MM.1S (cell line): ENCODE measurements around the gene CPLX4.

ENCODE experiments used
- DNase-seq: peaks from one replicate; pipeline ENCODE4 v3.0.0-alpha.2; 2015
- H2AFZ ChIP-seq: fragments of 300-600 bp; sonication (generic); 2 replicates; pipeline ENCODE4 v1.6.0; 2016; ENCODE audit warnings: antibody characterized with exemption, low read length
- H3F3A ChIP-seq: fragments of 300-600 bp; sonication (generic); 2 replicates; pipeline ENCODE4 v1.6.1; 2016; ENCODE audit warnings: mild to moderate bottlenecking, antibody characterized with exemption, low read length, moderate library complexity, mixed read lengths; ENCODE audit not compliant: insufficient read depth
- H3K27ac ChIP-seq: fragments of 300-600 bp; sonication (generic); 2 replicates; pipeline ENCODE4 v1.5.1; 2016; ENCODE audit warnings: mild to moderate bottlenecking, low read length
- H3K27me3 ChIP-seq: fragments of 300-600 bp; sonication (generic); replicated peaks from 2 replicates; pipeline ENCODE4 v1.6.0; 2016; ENCODE audit warnings: low read length; ENCODE audit not compliant: insufficient read depth
- H3K36me3 ChIP-seq: fragments of 300-600 bp; sonication (generic); replicated peaks from 2 replicates; pipeline ENCODE4 v1.6.1; 2016; ENCODE audit warnings: mild to moderate bottlenecking, low read length, mixed read lengths; ENCODE audit not compliant: insufficient read depth
- H3K4me1 ChIP-seq: fragments of 300-600 bp; sonication (generic); 2 replicates; pipeline ENCODE4 v1.6.1; 2016; ENCODE audit warnings: low read length, mixed read lengths
- H3K4me2 ChIP-seq: fragments of 300-600 bp; sonication (generic); 2 replicates; pipeline ENCODE4 v1.6.0; 2016; ENCODE audit warnings: low read depth, low read length
- H3K4me3 ChIP-seq: fragments of 300-600 bp; sonication (generic); 2 replicates; pipeline ENCODE4 v1.5.1; 2016; ENCODE audit warnings: low read length, mixed read lengths
- H3K79me2 ChIP-seq: fragments of 300-600 bp; sonication (generic); 2 replicates; pipeline ENCODE4 v1.6.1; 2016; ENCODE audit warnings: mixed run types, low read length, mixed read lengths
- H3K9ac ChIP-seq: fragments of 300-600 bp; sonication (generic); 2 replicates; pipeline ENCODE4 v1.6.1; 2016; ENCODE audit warnings: low read length, mixed read lengths
- H3K9me2 ChIP-seq: fragments of 300-600 bp; sonication (generic); replicated peaks from 2 replicates; pipeline ENCODE4 v1.6.1; 2016; ENCODE audit warnings: mild to moderate bottlenecking, low read length, mixed read lengths; ENCODE audit not compliant: insufficient read depth
- H3K9me3 ChIP-seq: fragments of 300-600 bp; sonication (generic); replicated peaks from 2 replicates; pipeline ENCODE4 v1.6.1; 2016; ENCODE audit warnings: mild to moderate bottlenecking, low read length, mixed read lengths; ENCODE audit not compliant: insufficient read depth
- H4K20me1 ChIP-seq: fragments of 300-600 bp; sonication (generic); 2 replicates; pipeline ENCODE4 v1.6.1; 2016; ENCODE audit warnings: mild to moderate bottlenecking, low read length, moderate library complexity, mixed read lengths; ENCODE audit not compliant: insufficient read depth
- CTCF ChIP-seq: fragments of 300-600 bp; sonication (generic); IDR thresholded peaks from 2 replicates; pipeline ENCODE4 v1.5.1; 2016; ENCODE audit warnings: antibody characterized with exemption, low read length, mixed read lengths
- EZH2 ChIP-seq: fragments of 300-600 bp; sonication (generic); optimal IDR thresholded peaks from 2 replicates; pipeline ENCODE3; 2017; ENCODE audit warnings: low read depth, mild to moderate bottlenecking, antibody characterized with exemption, low read length, mixed read lengths
- EZH2phosphoT487 ChIP-seq: fragments of 300-600 bp; sonication (generic); IDR thresholded peaks from 2 replicates; pipeline ENCODE4 v1.6.1; 2018; ENCODE audit warnings: antibody characterized with exemption, low read length

Gene CPLX4

GRCh38 chr18:59272891-59273758 is 45.3 kb downstream of the CPLX4 start, which contains the start of gene RAX:
Gene RAX (minus strand): TSS chr18:59273454. CDS start chr18:59273206, 248 bp downstream.
- H3K4me1 ChIP-seq, result 0 out of 2 replicates have a peak, but pooled peaks cover 4% of the 10 kb centered on the region
- no peaks in the 10 kb centered on the region for H3K9me2 ChIP-seq
- peak within 1 kb of the TSS; percentile 44 for H3K4me3 ChIP-seq
- TF ChIP-seq EZH2 (no peak), EZH2phosphoT487 (no peak), CTCF (no peak)
- DNase-seq, result no peak
- no peak within 1 kb of the TSS for H3K9ac ChIP-seq
- H3K27ac ChIP-seq, result no peak within 1 kb of the TSS
- H3K36me3 ChIP-seq, result no peaks in the 10 kb centered on the region
- no peaks in the 10 kb centered on the region for H3K9me3 ChIP-seq
- H2AFZ ChIP-seq, result 0 out of 2 replicates have a peak within 1 kb of the TSS, but pooled peaks have one; percentile 23
- H3K27me3 ChIP-seq, result peaks cover 27% of the 10 kb centered on the region
- peak within 1 kb of the TSS; percentile 52; the same call in 1 of the 2 replicates for H3K4me2 ChIP-seq
- no peaks in the 10 kb centered on the region for H3K79me2 ChIP-seq
- no peaks in the 10 kb centered on the region for H3F3A ChIP-seq
- H4K20me1 ChIP-seq, result no peaks in the 10 kb centered on the region

- Histone ChIP-seq H3K79me2 (no peaks in the 10 kb centered on the region), H3K9ac (no peak overlapping the region), H4K20me1 (no peaks in the 10 kb centered on the region), H3K27me3 (peaks cover 34% of the 10 kb centered on the region), H3F3A (no peaks in the 10 kb centered on the region), H3K4me3 (peak overlapping the region; percentile 44), H2AFZ (0 out of 2 replicates have a peak overlapping the region, but pooled peaks have one; percentile 23), H3K9me3 (no peaks in the 10 kb centered on the region), H3K36me3 (no peaks in the 10 kb centered on the region), H3K4me2 (peak overlapping the region; percentile 52), H3K9me2 (no peaks in the 10 kb centered on the region), H3K27ac (no peak overlapping the region), H3K4me1 (0 out of 2 replicates have a peak, but pooled peaks cover 4% of the 10 kb centered on the region)
- DNase-seq, result peak; percentile 17
- TF ChIP-seq EZH2 (no peak), EZH2phosphoT487 (no peak), CTCF (no peak)
These were observed 46.1 kb downstream of the CPLX4 start for GRCh38 chr18:59272221-59272888.

- Histone ChIP-seq H3F3A (no peaks in the 10 kb centered on the region), H3K9me2 (no peaks in the 10 kb centered on the region), H3K27me3 (peaks cover 41% of the 10 kb centered on the region), H3K4me2 (peak overlapping the region; percentile 52), H3K9me3 (no peaks in the 10 kb centered on the region), H3K9ac (no peak overlapping the region), H3K4me3 (no peak overlapping the region; the same call in 1 of the 2 replicates), H3K79me2 (no peaks in the 10 kb centered on the region), H3K4me1 (0 out of 2 replicates have a peak, but pooled peaks cover 4% of the 10 kb centered on the region), H4K20me1 (no peaks in the 10 kb centered on the region), H2AFZ (0 out of 2 replicates have a peak overlapping the region, but pooled peaks have one; percentile 23), H3K27ac (no peak overlapping the region), H3K36me3 (no peaks in the 10 kb centered on the region)
- DNase-seq, result no peak
- TF ChIP-seq CTCF (no peak), EZH2 (no peak), EZH2phosphoT487 (no peak)
These were observed 46.7 kb downstream of the CPLX4 start for GRCh38 chr18:59271606-59272220.
